Measurements from ENCODE around the gene MRPL53.
"Not testable (repeated sequence)": the region's sequence is repeated elsewhere in the genome, so short reads cannot be mapped to it uniquely, and the experiment has no call there.

Gene MRPL53

DNA sequence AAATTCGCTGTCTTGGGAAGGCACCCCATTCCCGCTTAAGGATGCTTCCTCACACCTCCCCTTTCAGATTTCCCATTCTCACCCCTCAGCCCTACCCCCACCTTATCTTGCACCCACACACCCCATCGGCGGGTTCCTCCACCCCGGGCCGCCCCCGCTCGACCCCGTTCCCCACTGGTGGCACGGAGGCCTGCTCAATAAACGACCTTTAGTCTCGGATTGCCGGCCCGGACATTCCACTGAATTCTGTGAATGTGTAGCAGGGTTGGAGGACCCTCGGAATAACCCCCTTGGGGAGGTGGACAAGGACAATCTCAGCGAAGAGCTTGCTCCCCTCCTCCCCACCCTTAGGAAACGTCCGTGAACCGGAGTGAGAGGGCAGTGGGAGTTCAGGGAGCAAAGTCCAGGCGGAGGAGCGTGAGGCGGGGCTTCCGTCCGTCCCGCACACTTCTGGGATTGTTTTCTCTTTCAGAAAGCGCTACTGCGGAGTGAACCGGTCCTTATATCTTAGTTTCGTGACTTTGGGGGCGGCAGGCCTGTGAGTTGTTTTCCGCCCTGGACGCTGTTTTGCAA, 29.8 kb upstream of the MRPL53 start:
- no peak for DNase-seq

DNA sequence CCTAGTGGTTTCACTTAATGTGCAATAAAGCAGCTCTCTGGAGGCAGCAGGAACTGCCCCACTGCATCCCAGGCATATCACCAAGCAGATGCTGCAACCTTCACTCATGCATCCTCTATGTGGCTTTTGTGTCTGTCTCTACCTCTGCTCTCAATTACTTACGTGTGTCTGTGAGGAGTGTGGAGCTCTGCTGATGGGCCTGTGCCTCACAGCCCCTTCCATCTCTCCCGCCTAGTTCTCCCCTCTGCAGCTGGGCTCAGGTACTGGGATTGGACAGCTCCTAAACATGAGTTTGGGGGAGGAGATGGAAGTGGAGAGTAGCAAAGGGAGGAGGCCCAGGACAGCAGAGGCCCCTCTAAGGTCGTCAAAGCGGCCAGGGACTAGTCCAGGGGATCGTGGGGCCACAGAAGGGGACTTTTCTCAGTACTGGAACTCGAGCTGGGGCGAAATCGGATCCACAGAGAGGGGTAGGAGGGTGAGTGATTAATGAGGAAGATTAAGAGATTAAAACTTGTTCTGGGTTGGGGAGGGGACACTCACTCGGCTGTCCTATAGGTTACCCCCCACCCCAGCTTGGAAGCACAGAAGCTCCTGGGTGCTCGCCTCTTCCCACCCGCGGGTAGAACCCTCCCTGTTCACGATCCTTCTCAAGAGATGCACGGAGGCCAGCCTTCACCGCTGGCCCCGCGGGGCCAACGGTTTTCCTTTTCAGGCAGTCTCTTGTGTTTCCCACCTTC, 29.0 kb upstream of the MRPL53 start:
- DNase-seq: no peak

DNA sequence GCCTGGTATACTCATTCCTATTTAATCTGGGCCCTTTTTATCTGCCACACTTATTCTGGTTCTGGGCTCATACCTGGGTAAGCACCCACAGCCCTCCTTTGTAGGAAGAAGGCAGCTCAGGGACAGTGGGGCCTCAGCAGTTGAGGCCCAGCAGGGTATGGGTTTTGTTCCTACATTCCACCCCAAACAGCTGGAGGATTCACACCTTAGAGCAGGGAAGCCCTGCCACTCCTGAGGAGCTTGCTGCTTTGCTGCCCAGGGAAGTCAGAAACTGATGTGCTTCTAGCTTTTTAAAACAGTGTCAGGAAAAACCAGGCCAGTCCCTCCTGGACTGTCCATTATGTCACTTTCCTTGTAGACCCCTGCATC, 28.1 kb upstream of the MRPL53 start:
- no peak for DNase-seq

- DNase-seq: no peak
Observed at GRCh38 chr2:74499940-74500577, 27.6 kb upstream of the MRPL53 start.

- no peak for DNase-seq
Observed at GRCh38 chr2:74499267-74499939, 26.9 kb upstream of the MRPL53 start, which contains the start of gene LBX2. Gene LBX2 (minus strand): TSS chr2:74499603. CDS start chr2:74499537, 66 bp downstream.

GRCh38 chr2:74498500-74499266, 26.2 kb upstream of the MRPL53 start:
- no peak for DNase-seq

- no peak for DNase-seq
Observed at GRCh38 chr2:74497777-74498499, 25.5 kb upstream of the MRPL53 start.

DNA sequence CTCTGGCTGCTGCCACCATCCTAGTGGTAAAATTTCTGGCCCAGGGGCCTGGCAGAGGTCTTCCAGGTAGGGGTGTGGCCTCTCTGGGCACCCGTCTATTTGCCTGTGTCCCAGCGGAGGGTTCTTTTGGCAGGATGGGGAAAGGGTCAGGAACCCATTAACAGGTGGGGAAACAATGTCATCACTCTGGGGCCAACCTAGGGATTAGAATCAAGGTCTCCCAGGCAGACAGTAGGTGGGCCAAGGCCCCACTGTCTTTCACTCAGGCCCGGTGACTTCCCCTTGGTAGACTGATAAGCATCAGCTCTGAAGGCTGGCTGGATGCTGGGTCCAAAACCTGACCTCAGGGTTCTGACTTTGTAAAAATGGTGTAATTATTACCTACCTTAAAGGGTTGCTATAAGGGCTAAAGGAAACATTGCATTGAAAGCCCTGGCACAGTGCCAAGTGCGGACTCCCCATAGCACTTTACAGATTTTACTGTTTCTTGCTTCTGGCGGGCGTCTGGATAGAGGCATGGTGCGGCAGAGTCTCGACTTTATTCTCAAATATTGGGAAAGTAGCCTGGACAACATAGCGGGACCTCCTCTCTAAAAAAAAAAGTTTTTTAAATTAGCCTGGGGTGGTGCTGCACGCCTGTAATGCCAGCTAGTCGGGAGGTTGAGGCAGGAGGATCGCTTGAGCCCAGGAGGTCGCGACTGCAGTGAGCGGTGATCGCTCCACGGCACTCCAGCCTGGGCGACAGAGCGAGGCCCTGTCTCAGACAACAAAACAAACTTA, 24.7 kb upstream of the MRPL53 start:
- no peak for DNase-seq

- DNase-seq: no peak
Observed at GRCh38 chr2:74495440-74495839, 23.0 kb upstream of the MRPL53 start.

- no peak for DNase-seq
Observed at GRCh38 chr2:74493546-74493945, 21.1 kb upstream of the MRPL53 start.

DNA sequence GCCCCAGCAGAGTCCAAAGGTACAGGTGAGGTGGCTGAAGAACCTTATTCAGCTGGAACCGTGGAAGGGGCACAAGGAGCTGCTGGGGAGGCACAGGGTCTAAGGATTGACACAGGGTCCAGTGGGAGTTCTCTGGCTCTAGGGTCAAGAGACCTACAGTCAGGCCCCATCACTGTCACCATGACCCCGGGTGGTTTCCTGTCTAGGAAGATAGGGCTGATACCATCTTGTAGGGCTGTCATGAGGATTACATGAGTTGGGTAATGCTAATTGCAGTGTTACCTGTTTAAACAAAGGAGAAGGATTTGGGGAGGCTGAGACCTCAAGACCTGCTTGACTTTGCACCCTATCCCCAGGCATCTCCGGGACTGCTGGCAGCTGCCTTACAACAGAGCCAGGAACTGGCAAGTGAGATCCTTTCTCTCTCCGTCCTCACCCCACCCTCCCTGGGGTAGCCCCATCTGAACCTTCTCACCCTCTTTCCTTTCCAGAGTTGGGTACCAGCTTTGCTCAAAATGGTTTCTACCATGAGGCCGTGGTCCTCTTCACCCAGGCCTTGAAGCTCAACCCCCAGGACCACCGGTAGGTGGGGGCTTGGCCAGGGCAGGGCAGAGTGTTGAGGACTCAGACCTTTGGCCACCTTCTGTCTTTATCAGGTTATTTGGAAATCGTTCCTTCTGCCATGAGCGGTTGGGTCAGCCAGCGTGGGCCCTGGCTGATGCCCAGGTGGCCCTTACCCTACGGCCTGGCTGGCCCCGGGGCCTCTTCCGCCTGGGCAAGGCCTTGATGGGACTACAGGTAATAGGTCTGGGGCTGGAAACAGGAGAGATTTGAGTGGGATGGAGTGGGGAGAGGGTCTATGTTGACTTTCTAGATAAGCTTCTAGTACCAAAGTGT, 19.4 kb upstream of the MRPL53 start:
- no peak for DNase-seq

DNA sequence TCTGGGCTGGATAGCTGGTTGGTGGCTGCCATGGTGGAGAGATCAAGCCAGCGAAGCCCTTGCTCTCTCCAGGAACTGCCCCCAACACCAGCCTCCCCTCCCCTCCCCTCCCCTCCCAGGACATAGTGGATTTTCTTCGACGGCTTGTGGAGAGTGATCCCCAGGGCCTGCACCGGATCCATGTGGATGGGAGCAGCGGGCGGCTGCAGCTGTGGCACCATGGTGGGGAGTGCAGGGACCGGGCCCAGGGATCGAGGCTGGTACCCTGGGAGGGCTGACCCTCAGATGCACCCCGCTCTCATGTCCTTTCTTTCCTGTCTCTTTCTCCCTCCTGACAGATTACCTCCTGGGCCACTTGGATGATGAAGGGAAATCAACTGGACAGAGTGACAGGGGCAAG, 17.4 kb upstream of the MRPL53 start:
- DNase-seq: no peak

GRCh38 chr2:74488643-74489481, 16.4 kb upstream of the MRPL53 start:
- DNase-seq: no peak

DNA sequence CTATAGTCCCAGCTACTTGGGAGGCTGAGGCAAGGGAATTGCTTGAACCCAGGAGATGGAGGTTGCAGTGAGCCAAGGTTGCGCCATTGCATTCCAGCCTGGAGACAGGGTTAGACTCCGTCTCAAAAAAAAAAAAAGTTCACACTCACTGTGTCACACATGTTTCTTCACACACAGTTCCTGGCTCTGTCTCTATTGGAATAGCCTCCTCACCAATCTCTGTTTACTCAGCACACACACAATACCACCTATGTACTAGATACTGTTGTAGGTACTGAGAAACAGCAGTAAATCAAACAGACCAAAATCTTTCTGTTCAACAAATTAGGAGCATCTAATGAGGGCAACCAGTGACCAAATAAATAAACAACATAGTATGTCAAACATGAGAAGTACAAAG, 13.7 kb upstream of the MRPL53 start:
- no peak for DNase-seq

GRCh38 chr2:74483675-74484164, 11.2 kb upstream of the MRPL53 start:
- DNase-seq: not testable (repeated sequence)

DNA sequence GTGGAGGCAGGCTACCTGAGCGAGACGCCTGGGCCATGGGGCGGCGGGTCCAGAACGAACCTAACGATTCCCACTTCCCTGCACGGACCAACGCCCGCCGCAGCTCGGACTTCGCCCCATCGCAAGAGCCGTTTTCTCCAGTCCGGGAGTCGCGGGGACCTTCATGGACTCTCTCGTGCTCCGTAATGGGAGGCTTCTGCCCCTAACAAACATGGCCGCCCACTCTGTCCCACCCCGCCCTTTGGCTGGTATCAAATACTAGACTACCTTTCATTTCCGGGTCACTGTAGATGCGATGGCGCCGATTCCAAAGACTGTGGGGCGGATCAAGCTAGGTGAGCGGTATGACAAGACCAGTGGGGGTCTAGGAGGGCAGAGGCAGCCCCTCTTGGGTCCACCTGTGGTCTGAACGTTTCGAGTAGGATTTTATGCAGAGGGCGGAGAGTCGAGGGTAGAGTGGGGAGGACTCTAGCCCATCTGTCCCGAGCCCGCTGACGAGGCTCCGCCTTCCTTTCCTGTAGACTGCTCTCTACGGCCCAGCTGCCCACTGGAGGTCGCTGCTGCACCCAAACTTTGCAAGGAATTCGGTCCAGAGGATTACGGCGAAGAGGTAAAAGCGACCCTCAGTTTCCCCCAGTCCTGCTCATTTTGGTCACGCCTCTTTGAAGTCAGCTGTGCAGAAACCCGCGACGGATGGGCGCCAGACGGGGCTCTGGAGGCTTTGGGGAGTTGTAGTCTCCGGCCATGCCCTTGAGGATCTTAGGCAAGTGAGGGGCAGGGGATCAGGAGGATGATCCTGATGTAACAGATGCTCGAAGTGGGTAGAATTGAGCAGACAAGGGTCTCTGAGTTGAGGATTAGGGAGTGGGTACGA, 10.6 kb upstream of the MRPL53 start, which contains the start of the genes CCDC142 and TTC31:
Gene CCDC142 (minus strand): TSS at position 198 of the 874 bp plus-strand sequence. CDS start 161 bp downstream, at position 37.
Gene TTC31 (plus strand): TSS at position 281 of the 874 bp plus-strand sequence. CDS start 15 bp downstream, at position 296.
- DNase-seq: peak; percentile 86

DNA sequence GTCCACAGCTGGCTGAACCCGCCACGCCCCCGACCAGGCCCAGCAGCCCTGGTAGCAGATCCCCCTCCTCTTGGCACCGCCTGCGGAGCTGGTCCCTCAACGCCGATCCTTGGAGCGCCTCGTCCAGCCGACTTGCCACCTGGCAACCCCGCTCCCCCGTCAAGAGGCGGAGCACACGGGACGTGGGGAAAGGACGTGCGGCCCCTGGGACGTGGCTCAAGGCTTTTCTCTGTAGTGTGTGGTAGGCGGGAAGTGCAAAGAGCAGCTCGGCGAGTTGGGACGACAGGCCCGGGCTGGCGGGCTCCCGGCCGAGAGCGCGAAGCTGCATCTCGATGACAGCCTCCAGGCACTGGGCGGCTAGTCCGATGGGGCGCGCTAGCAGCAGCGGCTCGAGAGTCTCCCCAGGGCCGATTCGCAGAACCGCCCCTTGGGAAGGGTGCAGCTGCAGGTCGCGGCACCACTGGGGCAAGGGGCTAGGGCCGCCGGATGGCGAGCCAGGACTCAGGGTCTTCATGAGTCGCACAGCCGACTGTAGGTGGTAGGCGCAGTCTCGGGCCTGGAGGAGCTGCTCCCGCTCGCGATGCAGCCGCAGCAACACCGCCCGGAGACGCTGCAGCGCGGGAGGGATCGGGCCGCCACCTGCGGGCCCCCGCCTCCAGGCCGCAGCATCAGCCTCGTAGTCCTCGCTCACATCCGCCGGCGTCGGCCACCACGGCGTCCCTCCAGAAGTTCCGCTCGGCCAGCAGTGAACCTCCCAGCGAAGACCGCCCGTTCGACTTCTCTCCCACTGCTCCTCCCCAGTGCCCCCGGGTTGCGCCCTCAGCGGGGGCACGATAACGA, 9.7 kb upstream of the MRPL53 start:
- no peak for DNase-seq
